ENCODE measurements around the gene SCAMP4. TPM values are rescaled to one million over a fixed set of nuclear protein-coding genes. Genes with fewer than 3 reads are reported as not detected.

The SCAMP4 gene
- total RNA-seq, result 89.3 TPM

- DNase-seq (ENCODE audit: low spot score), result peak; percentile 99
Measured at GRCh38 chr19:1905110-1905862, at the start of gene SCAMP4, which contains the start of gene ADAT3. Gene SCAMP4 (plus strand): TSS chr19:1905399. CDS start chr19:1915020, 9,621 bp downstream. Gene ADAT3 (plus strand): TSS chr19:1905399. CDS start chr19:1912048, 6,649 bp downstream.

DNA sequence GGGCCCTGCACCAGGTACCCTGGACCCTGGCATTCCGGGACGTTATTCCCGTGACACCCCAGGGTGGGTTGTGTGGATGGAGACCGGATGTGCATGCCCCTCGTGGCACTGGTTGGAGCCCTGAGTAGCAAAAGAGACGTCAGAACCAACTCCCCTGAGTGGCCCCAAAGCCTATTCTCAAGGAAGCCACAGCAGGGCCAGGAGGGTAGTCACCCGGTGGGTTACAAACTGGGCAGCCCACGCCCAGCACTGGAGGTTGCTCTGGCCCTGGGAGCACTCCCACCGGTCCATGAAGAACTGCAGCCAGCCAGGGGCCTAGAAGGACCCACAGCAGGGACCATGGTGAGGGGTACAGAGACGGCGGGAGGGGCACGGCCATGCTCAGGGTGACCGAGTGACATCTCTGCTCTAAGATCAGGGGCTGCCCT is 49.4 kb upstream of the SCAMP4 start:
- DNase-seq (ENCODE audit: low spot score), result no peak

DNA sequence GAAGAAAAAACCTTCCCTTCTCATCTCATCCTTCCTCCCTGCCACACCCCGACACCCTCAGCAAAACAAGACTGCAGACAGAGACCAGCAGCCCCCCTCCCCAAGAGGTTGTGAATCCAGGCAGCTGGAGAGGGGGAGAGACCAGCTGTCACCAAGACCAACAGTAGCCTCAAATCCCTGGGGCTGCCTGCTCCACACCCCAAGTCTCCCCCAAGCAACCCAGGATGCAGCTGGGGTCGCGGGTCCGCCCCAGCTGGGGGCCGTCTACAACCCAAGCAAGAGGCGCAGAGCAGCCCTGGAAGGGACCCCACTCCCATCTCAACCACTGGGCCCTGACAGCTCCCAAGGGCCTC is 48.9 kb upstream of the SCAMP4 start:
- no peak for DNase-seq (ENCODE audit: low spot score)

GRCh38 chr19:1856698-1857603 is 48.2 kb upstream of the SCAMP4 start:
- DNase-seq (ENCODE audit: low spot score), result peak; percentile 90

DNA sequence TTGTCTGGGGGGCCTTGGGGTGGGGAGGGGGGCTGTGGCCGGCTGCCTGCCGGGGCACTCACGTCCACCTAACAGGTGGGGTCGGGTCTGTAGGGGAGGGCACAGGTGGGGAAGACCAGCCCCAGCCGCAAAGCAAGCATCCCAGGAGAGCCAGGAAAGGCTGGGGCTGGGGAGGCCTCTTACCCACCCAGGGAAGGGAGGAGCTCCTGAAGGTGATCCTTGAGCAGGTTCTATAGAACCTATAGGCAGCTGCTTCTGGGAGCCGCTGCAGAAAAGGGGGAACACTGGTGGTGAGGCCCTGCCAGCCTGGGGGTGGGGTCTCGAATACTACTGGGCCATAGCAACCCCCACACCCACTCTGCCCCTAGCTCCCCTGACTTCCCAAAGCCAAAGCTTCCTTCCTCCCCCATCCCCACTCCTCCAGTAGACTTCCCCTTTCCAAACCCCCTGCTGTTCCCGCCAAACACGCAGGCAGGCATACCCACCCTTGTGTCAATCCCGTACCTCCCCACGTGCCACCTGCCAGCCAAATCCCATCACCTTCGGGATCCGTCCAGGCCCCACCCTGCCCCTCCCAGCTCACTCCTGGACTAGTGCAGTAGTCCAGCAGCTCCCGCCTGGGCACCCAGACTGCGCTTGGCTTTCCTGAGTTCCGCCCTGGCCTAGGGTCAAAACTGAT is 47.4 kb upstream of the SCAMP4 start:
- DNase-seq (ENCODE audit: low spot score), result no peak

DNA sequence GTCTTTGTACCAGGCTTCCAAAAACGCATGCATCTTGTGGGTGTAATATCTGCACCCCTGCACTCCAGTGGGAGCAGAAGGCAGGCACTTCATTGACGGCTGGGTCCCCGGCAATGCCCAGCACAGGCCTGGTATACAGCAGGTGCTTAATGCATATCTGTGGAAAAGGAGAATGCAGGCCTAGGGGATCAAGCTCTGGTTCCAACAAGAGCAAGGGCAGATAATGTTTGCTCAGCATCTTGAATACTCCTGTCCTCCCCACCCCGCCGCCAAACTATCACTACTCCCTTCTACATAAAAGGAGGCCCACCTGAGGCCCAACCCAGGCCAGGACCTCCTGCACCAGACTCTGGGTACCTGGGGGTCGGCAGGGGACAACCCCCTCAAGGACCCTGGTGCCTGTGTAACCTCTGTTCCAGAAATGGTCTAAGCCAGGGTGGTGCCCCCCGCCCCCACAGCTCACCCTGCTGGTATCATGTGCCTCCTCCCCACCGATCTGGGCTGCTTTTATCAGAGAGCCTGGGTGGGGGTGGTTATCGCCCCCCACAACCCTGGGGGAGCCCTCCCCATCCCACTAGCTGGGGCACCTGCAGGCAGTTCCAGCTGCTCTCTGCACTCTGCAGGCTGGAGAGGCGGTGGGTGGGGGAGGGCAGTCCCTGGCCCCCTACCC is 46.7 kb upstream of the SCAMP4 start:
- DNase-seq (ENCODE audit: low spot score), result no peak

GRCh38 chr19:1859331-1859781 is 45.8 kb upstream of the SCAMP4 start:
- DNase-seq (ENCODE audit: low spot score), result no peak

DNA sequence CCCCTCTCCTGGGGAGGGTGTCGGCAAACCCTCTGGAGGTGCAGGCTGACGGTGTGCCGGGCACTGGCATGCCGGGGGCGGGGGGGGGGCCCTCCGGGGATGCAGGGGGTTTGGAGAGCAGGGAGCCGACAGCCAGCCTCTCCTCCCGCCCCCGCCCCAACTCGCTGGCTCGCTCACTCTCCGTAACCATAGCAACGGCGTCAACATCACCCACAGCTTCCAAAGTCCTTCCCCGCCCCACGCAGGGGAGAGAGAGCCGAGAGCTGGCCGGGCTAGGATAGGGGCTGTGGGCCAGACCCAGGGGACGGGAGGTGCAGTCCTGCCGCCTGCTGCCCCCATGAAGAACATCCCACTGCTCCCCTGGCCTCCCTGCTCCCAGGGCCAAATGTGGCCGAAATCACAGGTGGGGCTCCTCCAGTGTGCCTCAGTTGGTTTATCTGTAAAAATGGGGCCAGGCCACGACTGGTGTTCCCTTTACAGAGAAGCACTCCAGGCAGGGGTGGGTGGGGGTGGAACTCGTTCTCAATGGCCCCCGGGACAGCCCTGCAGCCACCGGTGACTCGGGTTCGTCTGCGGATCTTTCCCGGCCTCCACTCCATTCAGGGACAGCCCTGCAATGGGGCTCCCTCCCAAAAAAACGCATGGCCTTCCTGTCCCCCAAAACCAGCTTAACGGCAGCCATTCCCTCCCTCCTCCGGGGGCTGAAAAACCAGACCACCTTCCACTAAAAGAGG is 45.0 kb upstream of the SCAMP4 start:
- DNase-seq (ENCODE audit: low spot score), result peak; percentile 73

- no peak for DNase-seq (ENCODE audit: low spot score)
Measured at GRCh38 chr19:1860821-1861598, 44.2 kb upstream of the SCAMP4 start.

DNA sequence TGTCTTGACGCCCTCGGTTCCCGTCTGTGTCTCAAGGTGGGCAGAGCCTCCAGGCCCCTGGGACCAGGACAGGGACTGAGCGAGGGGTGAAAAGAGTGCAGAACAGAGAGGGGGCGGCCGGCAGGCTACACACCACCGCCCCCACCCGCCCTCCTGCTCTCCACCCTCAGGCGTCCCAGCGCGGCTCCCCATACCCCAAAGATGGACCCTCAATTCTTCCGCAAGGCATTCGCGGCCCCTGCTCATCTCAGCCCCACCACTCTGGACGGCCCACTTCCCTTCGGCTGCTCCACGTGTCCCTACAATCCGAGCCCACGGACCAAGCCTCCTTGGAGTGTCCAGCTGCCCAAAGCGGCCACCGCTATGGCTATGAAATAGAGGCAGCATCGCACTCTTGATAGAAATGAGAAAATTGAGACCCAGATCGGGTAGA is 43.6 kb upstream of the SCAMP4 start:
- DNase-seq (ENCODE audit: low spot score), result no peak

GRCh38 chr19:1862068-1862423 is 43.2 kb upstream of the SCAMP4 start:
- DNase-seq (ENCODE audit: low spot score), result no peak

- DNase-seq (ENCODE audit: low spot score), result no peak
Measured at GRCh38 chr19:1862424-1863327, 42.5 kb upstream of the SCAMP4 start.

DNA sequence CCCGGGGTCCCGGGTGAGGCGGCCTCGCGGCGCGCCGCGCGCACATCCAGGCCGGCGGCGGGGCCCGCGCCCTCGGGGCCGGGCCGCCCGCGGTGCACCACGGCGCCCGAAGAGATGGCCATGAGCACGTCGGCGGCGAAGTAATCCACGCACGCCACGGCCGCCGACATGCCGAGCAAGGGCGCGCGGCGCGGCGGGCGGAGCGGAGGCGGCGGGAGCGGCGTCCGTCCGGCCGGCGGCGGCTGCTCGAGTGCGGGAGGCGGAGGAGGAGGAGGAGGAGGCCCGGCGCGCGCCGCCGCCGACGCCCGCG is 41.9 kb upstream of the SCAMP4 start, which contains the start of gene KLF16:
KLF16 (minus strand) TSS at position 252 of the 310 bp plus-strand sequence; CDS start at position 170, 82 bp downstream.
- DNase-seq (ENCODE audit: low spot score), result no peak

- peak; percentile 89 for DNase-seq (ENCODE audit: low spot score)
Measured at GRCh38 chr19:1863638-1864479, 41.3 kb upstream of the SCAMP4 start.

- peak; percentile 60 for DNase-seq (ENCODE audit: low spot score)
Measured at GRCh38 chr19:1864480-1865171, 40.6 kb upstream of the SCAMP4 start.

DNA sequence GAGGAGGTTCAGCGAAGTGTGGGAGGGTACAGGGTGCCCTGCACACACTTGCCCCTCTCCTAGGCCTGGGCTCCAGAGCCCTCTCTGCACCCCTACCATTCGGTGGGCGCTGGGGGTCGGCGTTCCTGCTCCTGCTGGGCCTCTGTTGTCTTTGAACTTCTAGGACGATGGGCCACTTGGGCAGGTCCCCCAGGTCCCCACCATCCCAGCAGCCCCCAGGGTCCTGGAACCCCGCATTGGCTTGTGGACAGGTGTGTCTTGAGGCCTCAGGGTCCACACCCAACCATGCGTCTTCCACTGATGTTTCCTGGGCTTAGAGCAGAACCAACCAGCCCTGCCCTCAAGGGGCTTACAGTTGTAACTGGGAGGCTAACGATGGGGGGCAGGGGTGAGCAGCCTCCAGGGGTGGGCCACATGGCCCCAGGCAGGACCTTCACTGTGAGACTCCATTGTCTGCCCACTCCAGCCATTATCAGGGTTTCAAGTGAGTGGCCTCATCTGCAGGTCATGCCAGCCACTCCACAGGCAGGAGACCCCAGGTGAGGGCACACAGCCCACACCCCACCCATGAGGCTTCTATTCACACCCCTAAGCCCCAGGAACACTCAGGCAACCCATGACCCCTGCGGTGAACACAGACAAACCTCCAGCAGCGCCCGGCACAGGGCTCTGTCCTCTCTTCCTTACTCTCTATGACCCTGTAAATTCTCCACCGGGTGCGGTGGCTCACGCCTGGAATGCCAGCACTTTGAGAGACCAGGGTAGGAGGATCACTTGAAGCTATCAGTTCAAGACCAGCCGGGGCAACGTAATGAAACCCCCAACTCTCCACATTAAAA is 39.8 kb upstream of the SCAMP4 start:
- DNase-seq (ENCODE audit: low spot score), result no peak

Data from mucosa of gallbladder (tissue), 1 donor.